ENCODE data around the gene FLG2. TPM values are rescaled to one million over a fixed set of nuclear protein-coding genes. Genes with fewer than 3 reads are reported as not detected.

The FLG2 gene
- total and polyA plus RNA-seq, 12 donors, result not detected

DNA sequence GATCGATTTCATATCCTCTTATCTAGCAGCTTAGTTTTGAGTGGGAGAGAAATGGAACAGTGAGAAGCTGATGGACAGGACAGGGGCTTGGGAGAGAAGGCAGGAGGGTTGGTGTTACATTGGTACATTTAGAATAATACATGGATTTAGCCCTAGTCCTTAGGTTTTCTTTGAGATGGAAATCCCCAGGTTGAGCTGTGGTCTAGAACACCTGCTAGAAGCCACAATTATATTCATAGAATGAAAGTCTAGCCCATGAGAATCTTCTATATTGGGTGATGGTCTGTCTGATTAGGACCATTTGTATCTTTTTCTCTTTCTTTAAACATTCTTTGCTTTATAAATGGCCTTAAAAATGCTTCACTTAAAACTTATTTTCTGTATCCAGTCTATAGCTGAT, 34.3 kb upstream of the FLG2 start:
- Histone ChIP-seq H3K9me3 (no peaks in the 10 kb centered on the region), H3K4me1 (no peaks in the 10 kb centered on the region), H3K36me3 (no peaks in the 10 kb centered on the region), H3K27me3 (peaks cover 0 to 45% (median 5%) of the 10 kb centered on the region in 7 donors), H3K4me3 (no peak overlapping the region), H3K27ac (no peak overlapping the region)
- 37 to 42% methylated on average over 1 of the region's 1 CpG for WGBS, 2 donors
- TF ChIP-seq, protein P1, sequence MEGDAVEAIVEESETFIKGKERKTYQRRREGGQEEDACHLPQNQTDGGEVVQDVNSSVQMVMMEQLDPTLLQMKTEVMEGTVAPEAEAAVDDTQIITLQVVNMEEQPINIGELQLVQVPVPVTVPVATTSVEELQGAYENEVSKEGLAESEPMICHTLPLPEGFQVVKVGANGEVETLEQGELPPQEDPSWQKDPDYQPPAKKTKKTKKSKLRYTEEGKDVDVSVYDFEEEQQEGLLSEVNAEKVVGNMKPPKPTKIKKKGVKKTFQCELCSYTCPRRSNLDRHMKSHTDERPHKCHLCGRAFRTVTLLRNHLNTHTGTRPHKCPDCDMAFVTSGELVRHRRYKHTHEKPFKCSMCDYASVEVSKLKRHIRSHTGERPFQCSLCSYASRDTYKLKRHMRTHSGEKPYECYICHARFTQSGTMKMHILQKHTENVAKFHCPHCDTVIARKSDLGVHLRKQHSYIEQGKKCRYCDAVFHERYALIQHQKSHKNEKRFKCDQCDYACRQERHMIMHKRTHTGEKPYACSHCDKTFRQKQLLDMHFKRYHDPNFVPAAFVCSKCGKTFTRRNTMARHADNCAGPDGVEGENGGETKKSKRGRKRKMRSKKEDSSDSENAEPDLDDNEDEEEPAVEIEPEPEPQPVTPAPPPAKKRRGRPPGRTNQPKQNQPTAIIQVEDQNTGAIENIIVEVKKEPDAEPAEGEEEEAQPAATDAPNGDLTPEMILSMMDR (IDR thresholded peaks at IDR 0.05), result no peak
- intact Hi-C loops (cut with DNase I), result no loop called here
- ATAC-seq (no peak), DNase-seq (no peak)

DNA sequence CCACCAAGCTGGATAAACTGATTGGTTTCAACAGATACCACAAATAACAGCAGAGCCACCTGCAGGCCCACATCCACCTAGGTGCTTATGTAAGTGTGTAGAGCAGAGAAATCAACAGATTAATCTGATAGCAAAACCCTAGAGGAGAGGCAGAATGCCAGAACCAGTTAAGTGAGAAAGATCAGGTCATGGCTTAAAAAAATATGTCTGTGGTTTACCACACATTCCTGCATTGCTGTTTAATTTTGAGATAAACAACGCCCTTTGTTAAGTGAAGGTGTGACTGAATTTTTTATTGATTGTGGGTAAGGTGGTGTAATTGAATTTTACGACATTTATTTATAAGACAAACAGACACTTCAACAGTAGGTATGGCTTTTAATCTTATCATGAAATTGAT, 33.1 kb upstream of the FLG2 start:
- Histone ChIP-seq H3K27ac (no peak overlapping the region), H3K27me3 (peaks cover 0 to 39% (median 5%) of the 10 kb centered on the region in 7 donors), H3K4me1 (no peaks in the 10 kb centered on the region), H3K4me3 (no peak overlapping the region), H3K9me3 (no peaks in the 10 kb centered on the region), H3K36me3 (no peaks in the 10 kb centered on the region)
- TF ChIP-seq, protein P1 (IDR thresholded peaks at IDR 0.05), result no peak
- no peak for DNase-seq
- 79% methylated on average over 2 of the region's 2 CpGs for WGBS, 2 donors
- intact Hi-C loops (cut with DNase I), result no loop called here
- no peak for ATAC-seq

DNA sequence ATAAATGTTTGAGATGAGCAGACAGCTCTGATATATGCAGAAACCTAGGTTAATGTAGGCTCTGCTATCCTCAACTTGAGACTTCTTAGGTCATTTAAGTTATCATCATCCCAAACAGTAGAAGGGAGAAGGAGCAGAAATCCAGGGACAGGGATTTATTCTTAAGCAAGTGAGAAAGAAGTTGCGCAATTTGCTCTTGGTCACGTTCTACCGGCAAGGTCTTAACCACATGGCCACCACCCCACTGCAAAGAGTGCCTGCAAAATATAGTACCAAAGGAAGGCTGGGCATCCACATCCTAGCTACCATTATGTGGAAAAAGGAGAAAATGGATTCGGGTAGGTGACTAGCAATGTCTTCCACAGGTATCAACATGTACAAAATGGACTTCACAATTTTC, 29.1 kb upstream of the FLG2 start:
- WGBS, 2 donors, result 66 to 81% methylated on average over 4 of the region's 4 CpGs
- H3K9me3 ChIP-seq, result no peaks in the 10 kb centered on the region
- no peak overlapping the region for H3K27ac ChIP-seq

DNA sequence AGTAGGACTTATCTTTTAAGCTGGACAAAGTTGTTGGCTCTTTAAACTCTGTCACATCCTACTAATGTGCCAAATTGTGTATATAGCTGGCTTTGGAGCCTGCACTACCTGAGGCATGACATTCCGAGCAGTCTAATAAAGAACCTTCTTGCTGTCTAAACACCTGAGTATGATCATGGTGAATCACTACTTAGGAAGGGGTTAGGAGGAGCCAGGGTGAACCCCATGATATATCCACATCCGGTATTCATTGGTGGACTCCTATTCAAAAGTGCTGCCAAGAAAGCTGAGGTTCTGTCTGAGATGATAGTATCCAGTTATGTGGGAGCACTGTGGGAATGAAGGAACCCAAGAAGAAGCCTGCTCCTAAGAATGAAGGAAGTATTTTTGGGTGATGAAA, 27.1 kb upstream of the FLG2 start:
- Histone ChIP-seq H3K27ac (no peak overlapping the region), H3K27me3 (peaks cover 0 to 7% (median 0%) of the 10 kb centered on the region in 7 donors), H3K36me3 (no peaks in the 10 kb centered on the region), H3K4me3 (no peak overlapping the region), H3K4me1 (no peaks in the 10 kb centered on the region), H3K9me3 (no peaks in the 10 kb centered on the region)
- no peak for DNase-seq
- whole genome bisulfite sequencing, 2 donors, result 72 to 80% methylated on average over 2 of the region's 2 CpGs
- intact Hi-C loops (cut with DNase I), result no loop called here
- no peak for ATAC-seq
- TF ChIP-seq, protein P1 (IDR thresholded peaks at IDR 0.05), result no peak

More for the DNA sequence above, 29.1 kb upstream of the FLG2 start:
- TF ChIP-seq, protein P1 (IDR thresholded peaks at IDR 0.05), result no peak
- H3K4me1 ChIP-seq, result no peaks in the 10 kb centered on the region
- no peak overlapping the region for H3K4me3 ChIP-seq
- DNase-seq (no peak), ATAC-seq (no peak)
- H3K36me3 ChIP-seq, result no peaks in the 10 kb centered on the region
- H3K27me3 ChIP-seq, result peaks cover 0 to 9% (median 0%) of the 10 kb centered on the region in 7 donors
- intact Hi-C loops (cut with DNase I), result no loop called here
